Measurements from ENCODE around the gene ITGAV.

Gene ITGAV

DNA sequence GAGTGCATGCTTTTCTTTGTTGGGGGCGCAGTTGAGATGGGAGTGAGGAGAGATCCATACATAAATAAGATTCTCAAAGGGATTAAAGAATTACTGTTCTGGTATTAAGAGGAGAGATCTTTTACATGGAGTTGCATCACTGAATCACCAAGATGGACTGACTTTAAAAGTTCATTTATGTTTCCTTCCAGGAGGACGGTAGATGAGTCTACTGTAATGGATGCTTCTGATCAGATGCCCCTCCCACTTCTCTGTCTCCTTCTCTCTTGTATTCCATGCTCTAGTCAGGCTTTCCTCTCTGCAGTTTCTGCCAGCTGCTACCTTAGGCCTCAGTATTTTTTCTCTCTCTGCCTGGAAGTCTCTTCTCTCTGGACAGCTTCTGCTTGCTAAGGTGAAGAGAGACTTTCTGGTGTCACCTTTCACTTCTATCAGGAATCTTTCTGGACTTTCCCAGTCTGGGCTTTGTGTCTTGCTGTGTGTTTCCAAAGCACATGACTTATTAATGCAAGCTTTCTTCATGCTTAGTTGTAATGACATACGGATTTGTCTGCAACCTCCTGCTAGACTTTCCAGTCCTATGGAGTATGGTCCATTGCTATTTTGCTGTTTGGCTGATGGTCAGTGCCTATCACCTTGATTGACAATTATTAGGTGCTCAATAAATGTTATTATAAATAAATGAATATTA lies 127.6 kb downstream of the ITGAV start:
- Histone ChIP-seq H3K9ac (ENCODE audit: low read length) (no peak overlapping the region), H3K36me3 (replicated peaks; ENCODE audit: low read depth, low read length) (no peaks in the 10 kb centered on the region), H3K27ac (ENCODE audit: low read length) (no peak overlapping the region), H3K79me2 (ENCODE audit: low read length) (no peaks in the 10 kb centered on the region), H3K27me3 (ENCODE audit: low read depth, low read length) (no peaks in the 10 kb centered on the region), H4K20me1 (ENCODE audit: insufficient read depth, low read length) (no peaks in the 10 kb centered on the region), H3K9me3 (ENCODE audit: insufficient read depth, low read length) (no peaks in the 10 kb centered on the region), H3K4me3 (ENCODE audit: low read length) (no peak overlapping the region), H3K4me1 (ENCODE audit: low read length) (no peaks in the 10 kb centered on the region), H3K4me2 (ENCODE audit: low read length) (no peak overlapping the region), H2AFZ (ENCODE audit: low read depth, low read length) (no peak overlapping the region)
- TF ChIP-seq EZH2phosphoT487 (IDR thresholded peaks at IDR 0.05; ENCODE audit: low read depth): no peak
- TF ChIP-seq, protein P1, sequence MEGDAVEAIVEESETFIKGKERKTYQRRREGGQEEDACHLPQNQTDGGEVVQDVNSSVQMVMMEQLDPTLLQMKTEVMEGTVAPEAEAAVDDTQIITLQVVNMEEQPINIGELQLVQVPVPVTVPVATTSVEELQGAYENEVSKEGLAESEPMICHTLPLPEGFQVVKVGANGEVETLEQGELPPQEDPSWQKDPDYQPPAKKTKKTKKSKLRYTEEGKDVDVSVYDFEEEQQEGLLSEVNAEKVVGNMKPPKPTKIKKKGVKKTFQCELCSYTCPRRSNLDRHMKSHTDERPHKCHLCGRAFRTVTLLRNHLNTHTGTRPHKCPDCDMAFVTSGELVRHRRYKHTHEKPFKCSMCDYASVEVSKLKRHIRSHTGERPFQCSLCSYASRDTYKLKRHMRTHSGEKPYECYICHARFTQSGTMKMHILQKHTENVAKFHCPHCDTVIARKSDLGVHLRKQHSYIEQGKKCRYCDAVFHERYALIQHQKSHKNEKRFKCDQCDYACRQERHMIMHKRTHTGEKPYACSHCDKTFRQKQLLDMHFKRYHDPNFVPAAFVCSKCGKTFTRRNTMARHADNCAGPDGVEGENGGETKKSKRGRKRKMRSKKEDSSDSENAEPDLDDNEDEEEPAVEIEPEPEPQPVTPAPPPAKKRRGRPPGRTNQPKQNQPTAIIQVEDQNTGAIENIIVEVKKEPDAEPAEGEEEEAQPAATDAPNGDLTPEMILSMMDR (IDR thresholded peaks at IDR 0.05; ENCODE audit: low read depth, low read length): no peak

DNA sequence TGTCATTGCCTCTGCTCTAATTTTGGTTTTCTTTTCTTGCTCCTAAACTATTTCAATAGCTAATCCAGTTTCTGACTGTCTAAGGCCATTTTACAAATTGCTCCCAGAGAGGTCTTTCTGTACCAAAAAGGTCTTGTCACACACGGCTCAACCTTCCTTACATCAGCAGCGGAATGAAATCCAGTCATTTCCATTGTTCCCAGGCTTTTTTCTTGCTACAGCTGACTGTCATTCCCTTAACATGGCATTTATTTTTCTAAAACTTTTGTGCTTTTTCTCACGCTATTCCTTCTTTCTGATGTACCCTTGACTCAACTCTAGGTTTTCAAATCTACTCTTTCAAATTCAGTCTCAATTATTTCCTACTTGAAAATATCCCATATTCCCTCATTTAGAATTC lies 128.3 kb downstream of the ITGAV start:
- Histone ChIP-seq H3K27ac (ENCODE audit: low read length) (no peak overlapping the region), H3K9me3 (ENCODE audit: insufficient read depth, low read length) (no peaks in the 10 kb centered on the region), H3K4me1 (ENCODE audit: low read length) (no peaks in the 10 kb centered on the region), H3K36me3 (replicated peaks; ENCODE audit: low read depth, low read length) (no peaks in the 10 kb centered on the region), H4K20me1 (ENCODE audit: insufficient read depth, low read length) (no peaks in the 10 kb centered on the region), H3K4me2 (ENCODE audit: low read length) (no peak overlapping the region), H3K79me2 (ENCODE audit: low read length) (no peaks in the 10 kb centered on the region), H2AFZ (ENCODE audit: low read depth, low read length) (no peak overlapping the region), H3K27me3 (ENCODE audit: low read depth, low read length) (no peaks in the 10 kb centered on the region), H3K9ac (ENCODE audit: low read length) (no peak overlapping the region), H3K4me3 (ENCODE audit: low read length) (no peak overlapping the region)
- TF ChIP-seq, protein P1 (IDR thresholded peaks at IDR 0.05; ENCODE audit: low read depth, low read length): no peak
- TF ChIP-seq EZH2phosphoT487 (IDR thresholded peaks at IDR 0.05; ENCODE audit: low read depth): no peak

DNA sequence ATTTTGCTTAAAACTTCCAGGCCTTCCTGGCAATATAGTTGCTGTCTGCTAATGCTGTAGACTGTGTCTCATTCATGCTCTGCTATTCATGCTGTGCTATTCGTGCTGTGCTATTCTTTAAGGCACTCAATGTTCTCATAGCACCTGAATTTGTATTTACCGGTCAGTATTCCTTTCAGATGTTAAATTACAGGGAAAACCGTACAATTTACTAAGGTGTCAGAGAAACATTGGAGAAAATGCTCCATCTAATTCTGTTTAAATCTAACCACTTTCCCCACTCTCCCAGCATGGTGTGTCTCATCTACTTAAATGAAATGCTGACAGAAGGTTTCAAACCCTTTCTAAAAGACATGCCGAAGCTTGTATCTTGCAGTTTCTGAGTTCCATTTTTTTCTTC lies 129.0 kb downstream of the ITGAV start:
- Histone ChIP-seq H3K36me3 (replicated peaks; ENCODE audit: low read depth, low read length) (no peaks in the 10 kb centered on the region), H3K79me2 (ENCODE audit: low read length) (no peaks in the 10 kb centered on the region), H3K9me3 (ENCODE audit: insufficient read depth, low read length) (no peaks in the 10 kb centered on the region), H4K20me1 (ENCODE audit: insufficient read depth, low read length) (no peaks in the 10 kb centered on the region), H3K4me2 (ENCODE audit: low read length) (no peak overlapping the region), H3K27ac (ENCODE audit: low read length) (no peak overlapping the region), H2AFZ (ENCODE audit: low read depth, low read length) (no peak overlapping the region), H3K9ac (ENCODE audit: low read length) (no peak overlapping the region), H3K4me1 (ENCODE audit: low read length) (no peaks in the 10 kb centered on the region), H3K27me3 (ENCODE audit: low read depth, low read length) (no peaks in the 10 kb centered on the region), H3K4me3 (ENCODE audit: low read length) (no peak overlapping the region)
- no peak for TF ChIP-seq EZH2phosphoT487 (IDR thresholded peaks at IDR 0.05; ENCODE audit: low read depth)
- TF ChIP-seq, protein P1 (IDR thresholded peaks at IDR 0.05; ENCODE audit: low read depth, low read length): no peak

DNA sequence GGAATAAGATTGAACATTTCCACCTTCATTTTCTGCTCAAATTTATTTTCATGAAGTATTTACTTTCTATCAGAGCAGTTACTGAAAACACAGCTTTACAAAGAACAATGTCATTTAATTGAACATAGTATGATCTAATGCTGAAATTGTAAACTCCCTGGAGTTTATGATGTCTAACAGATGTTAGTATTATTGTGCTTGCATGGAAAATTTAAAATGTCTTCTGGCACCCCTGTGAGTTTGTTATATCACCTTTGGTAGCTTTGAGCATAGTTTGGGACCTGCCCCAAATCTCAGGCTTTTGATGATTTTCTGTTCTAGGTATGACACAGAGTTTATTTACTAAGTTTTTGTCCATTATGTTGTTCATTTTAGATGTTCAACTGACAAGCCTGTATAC lies 132.1 kb downstream of the ITGAV start:
- no peaks in the 10 kb centered on the region for H3K79me2 ChIP-seq (ENCODE audit: low read length)
- H2AFZ ChIP-seq (ENCODE audit: low read depth, low read length): no peak overlapping the region
- H3K9me3 ChIP-seq (ENCODE audit: insufficient read depth, low read length): no peaks in the 10 kb centered on the region
- TF ChIP-seq EZH2phosphoT487 (IDR thresholded peaks at IDR 0.05; ENCODE audit: low read depth): no peak
- TF ChIP-seq, protein P1 (IDR thresholded peaks at IDR 0.05; ENCODE audit: low read depth, low read length): no peak
- no peak overlapping the region for H3K9ac ChIP-seq (ENCODE audit: low read length)
- no peaks in the 10 kb centered on the region for H4K20me1 ChIP-seq (ENCODE audit: insufficient read depth, low read length)
- no peak overlapping the region for H3K4me2 ChIP-seq (ENCODE audit: low read length)
- no peak overlapping the region for H3K27ac ChIP-seq (ENCODE audit: low read length)
- H3K4me3 ChIP-seq (ENCODE audit: low read length): no peak overlapping the region
- H3K36me3 ChIP-seq (replicated peaks; ENCODE audit: low read depth, low read length): no peaks in the 10 kb centered on the region
- no peaks in the 10 kb centered on the region for H3K4me1 ChIP-seq (ENCODE audit: low read length)
- no peaks in the 10 kb centered on the region for H3K27me3 ChIP-seq (ENCODE audit: low read depth, low read length)
